Activated CD4-positive, alpha-beta memory T cell treated with anti-CD3 and anti-CD28 coated beads for 36 hours (primary cell): Measurements from ENCODE around the gene CD4. TPM values are rescaled to one million over a fixed set of nuclear protein-coding genes. Genes with fewer than 3 reads are reported as not detected.
A peak's percentile ranks its signal among the peaks of the same experiment; 100 is the strongest.

ENCODE experiments used
- CTCF ChIA-PET: fragments of 350-600 bp; sonication (Branson Sonifier 250); formaldehyde crosslinking; loops from one replicate; lab custom pipeline; 2021; ENCODE audit warnings: antibody characterized with exemption, inconsistent platforms; lab: Charles Lee
- POLR2A ChIA-PET: fragments of 350-600 bp; sonication (Branson Sonifier 250); formaldehyde crosslinking; loops from one replicate; lab custom pipeline; 2021; ENCODE audit warnings: antibody characterized with exemption; lab: Charles Lee
- DNase-seq: peaks from one replicate; pipeline ENCODE4 v3.0.0-alpha.2; 2020
- H3K27ac Mint-ChIP-seq: one replicate; pipeline ENCODE4 v1.8.0; 2021; ENCODE audit warnings: mixed read lengths
- H3K27me3 Mint-ChIP-seq: one replicate; pipeline ENCODE4 v1.8.0; 2021; ENCODE audit warnings: mixed read lengths
- H3K36me3 Mint-ChIP-seq: one replicate; pipeline ENCODE4 v1.8.0; 2021; ENCODE audit warnings: mixed read lengths
- H3K4me1 Mint-ChIP-seq: one replicate; pipeline ENCODE4 v1.8.0; 2021; ENCODE audit warnings: low read depth, mixed read lengths
- H3K4me3 Mint-ChIP-seq: one replicate; pipeline ENCODE4 v1.8.0; 2021; ENCODE audit warnings: mild to moderate bottlenecking, mixed read lengths
- H3K9me3 Mint-ChIP-seq: one replicate; pipeline ENCODE4 v1.8.0; 2021; ENCODE audit warnings: mixed read lengths
- intact Hi-C: fragments of 100-400 bp; cut with micrococcal nuclease; formaldehyde crosslinking; loops from one replicate; pipeline ENCODE4 v1.15.1; 2023
- total RNA-seq, 2 experiments: library from RNA; stranded (reverse); gene quantifications; one replicate each; pipeline ENCODE4 v1.2.3, GENCODE V29; 2021

The CD4 gene
- total RNA-seq, 2 experiments from 2014 or later = 290 to 300 TPM

DNA sequence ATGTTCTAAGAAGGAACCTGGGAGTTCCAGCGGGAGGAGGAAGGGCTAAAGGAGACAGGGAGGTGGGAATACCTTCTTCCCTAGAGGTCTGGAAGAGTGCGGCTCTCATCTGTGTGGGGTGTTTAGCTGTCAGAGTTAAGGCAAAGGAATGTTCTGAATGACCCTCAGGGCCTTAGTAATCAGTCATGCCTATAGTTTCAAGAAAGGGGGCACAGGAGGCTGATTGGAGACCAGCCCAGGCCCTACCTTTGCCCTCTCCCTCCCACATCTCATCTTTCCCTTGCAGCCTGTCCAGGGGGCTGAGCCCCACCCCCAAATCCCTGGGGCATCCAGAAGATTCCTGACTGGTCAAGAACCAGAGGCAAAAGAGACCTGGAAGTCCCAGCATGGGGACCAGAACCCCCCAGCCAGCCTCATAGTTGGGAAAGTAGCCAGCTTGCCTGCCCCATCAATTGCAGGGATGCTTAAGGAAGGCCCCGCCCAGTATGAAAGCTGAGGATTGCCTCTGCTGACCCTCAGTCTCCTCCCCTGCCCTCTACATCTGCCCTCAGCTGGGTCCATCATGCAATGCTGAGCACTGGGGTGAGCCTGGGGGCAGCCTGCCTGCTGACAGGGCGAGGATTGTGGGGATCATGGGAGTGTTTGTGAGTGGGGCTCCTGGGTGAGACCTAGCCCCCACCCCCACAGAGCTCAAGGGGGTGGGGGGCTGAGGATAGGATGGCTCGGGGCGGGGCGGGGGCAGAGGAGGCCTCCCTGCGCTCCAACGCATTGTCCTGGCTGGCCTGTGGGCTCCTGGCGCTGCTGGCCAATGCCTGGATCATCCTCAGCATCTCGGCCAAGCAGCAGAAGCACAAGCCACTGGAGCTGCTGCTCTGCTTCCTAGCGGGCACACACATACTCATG is 34.1 kb downstream of the CD4 start:
- Mint-ChIP-seq H3K27ac (no peak overlapping the region), H3K36me3 (peaks cover 7% of the 10 kb centered on the region), H3K27me3 (peaks cover 22% of the 10 kb centered on the region), H3K4me3 (no peak overlapping the region), H3K4me1 (peaks cover 21% of the 10 kb centered on the region), H3K9me3 (no peaks in the 10 kb centered on the region)
- POLR2A ChIA-PET = no interaction called here
- no peak for DNase-seq
- intact Hi-C loops = no loop called here
- CTCF ChIA-PET = interaction anchor here (1.3 to 7.0 kb wide), 6 partner anchors 12 to 202 kb away, joined by 4 to 91 read pairs (median 8); partner anchors contain the start of gene MLF2

DNA sequence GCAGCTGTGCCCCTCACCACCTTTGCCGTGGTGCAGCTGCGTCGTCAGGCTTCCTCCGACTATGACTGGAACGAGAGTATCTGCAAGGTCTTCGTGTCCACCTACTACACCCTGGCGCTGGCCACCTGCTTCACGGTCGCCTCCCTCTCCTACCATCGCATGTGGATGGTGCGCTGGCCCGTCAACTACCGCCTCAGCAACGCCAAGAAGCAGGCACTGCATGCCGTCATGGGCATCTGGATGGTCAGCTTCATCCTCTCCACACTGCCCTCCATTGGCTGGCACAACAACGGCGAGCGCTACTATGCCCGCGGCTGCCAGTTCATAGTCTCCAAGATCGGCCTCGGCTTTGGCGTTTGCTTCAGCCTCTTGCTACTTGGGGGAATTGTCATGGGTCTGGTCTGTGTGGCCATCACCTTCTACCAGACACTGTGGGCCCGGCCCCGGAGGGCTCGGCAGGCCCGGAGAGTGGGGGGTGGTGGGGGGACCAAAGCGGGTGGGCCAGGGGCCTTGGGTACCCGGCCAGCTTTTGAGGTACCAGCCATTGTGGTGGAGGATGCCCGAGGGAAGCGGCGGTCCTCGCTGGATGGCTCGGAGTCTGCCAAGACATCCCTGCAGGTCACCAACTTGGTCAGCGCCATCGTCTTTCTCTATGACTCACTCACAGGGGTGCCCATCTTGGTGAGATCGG is 34.9 kb downstream of the CD4 start:
- POLR2A ChIA-PET = no interaction called here
- H3K27me3 Mint-ChIP-seq = peaks cover 26% of the 10 kb centered on the region

DNA sequence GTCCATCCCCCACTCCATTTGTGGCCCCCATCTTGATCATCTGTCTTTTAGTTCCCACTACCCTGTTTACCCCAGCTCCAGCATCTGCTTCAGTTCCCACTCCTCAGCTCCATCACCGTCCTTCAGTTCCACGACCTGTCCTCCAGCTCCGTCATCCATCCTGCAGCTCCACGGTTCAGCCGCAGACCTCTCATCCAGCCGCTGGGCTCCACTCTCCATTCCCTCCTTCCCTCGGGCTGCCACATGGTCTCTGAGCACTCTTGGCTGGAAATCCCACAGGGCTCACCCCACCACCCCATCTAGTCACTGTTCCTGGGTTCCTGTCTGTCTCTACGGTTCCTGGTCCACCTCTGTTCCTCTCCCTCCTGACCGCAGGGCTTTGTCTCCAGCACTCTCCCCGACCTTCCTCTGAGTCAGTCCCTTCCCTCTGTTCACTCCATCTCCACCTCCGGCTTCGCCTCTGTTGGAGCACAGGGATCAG is 35.6 kb downstream of the CD4 start:
- intact Hi-C loops = loop anchor here (1.0 to 5.0 kb wide), 4 partner anchors 72 to 208 kb away; partner anchors contain the start of genes MLF2 and ZNF384
- Mint-ChIP-seq H3K27ac (no peak overlapping the region), H3K9me3 (no peaks in the 10 kb centered on the region), H3K4me1 (peaks cover 30% of the 10 kb centered on the region), H3K27me3 (peaks cover 29% of the 10 kb centered on the region), H3K4me3 (no peak overlapping the region), H3K36me3 (no peaks in the 10 kb centered on the region)
- DNase-seq = no peak
- ChIA-PET CTCF (interaction anchor here (0.7 to 7.0 kb wide), 24 partner anchors 8 to 204 kb away, joined by 3 to 91 read pairs (median 6); partner anchors contain the start of genes CD4, CDCA3, COPS7A and MLF2), POLR2A (interaction anchor here (1.1 kb wide), 1 partner anchor 71 kb away, joined by 3 read pairs; no protein-coding TSS in a partner anchor)

More for the DNA sequence above, 34.9 kb downstream of the CD4 start:
- no peak overlapping the region for H3K27ac Mint-ChIP-seq
- intact Hi-C loops = no loop called here
- no peaks in the 10 kb centered on the region for H3K9me3 Mint-ChIP-seq
- no peak for DNase-seq
- peaks cover 27% of the 10 kb centered on the region for H3K4me1 Mint-ChIP-seq
- no peak overlapping the region for H3K4me3 Mint-ChIP-seq
- peaks cover 3% of the 10 kb centered on the region for H3K36me3 Mint-ChIP-seq
- CTCF ChIA-PET = interaction anchor here (0.7 to 7.0 kb wide), 22 partner anchors 7 to 203 kb away, joined by 3 to 91 read pairs (median 6); partner anchors contain the start of genes CD4, MLF2, PTMS and SPSB2

DNA sequence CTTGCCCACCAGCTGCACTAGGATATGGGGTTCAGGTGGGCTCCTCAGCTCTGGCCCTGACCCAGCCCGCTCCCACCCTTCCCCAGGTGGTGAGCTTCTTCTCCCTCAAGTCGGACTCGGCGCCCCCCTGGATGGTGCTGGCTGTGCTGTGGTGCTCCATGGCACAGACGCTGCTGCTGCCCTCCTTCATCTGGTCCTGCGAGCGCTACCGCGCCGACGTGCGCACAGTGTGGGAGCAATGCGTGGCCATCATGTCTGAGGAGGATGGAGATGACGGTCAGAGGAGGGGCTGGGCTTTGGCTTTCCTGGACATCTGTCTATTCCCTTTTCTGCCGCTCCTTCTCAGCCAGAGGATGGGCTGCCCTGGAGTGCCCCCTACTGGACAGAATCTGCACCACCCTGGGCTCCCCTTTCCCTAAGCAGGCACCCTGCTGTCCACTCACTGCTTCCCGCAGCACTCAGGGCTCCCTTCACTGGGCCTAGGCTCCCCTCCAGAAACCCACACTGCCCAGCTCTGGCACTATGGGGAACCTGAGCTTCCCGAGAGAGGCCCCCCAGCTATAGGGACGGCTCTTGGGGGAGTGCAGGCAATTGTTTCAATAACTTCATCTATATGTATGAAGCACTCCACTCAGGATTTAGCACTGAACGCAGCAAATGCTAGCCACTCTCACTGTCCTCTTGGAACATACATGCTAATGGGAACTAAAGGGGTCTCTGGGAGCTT is 36.2 kb downstream of the CD4 start:
- no peaks in the 10 kb centered on the region for H3K9me3 Mint-ChIP-seq
- H3K27ac Mint-ChIP-seq = peak overlapping the region; percentile 16
- H3K4me1 Mint-ChIP-seq = peaks cover 30% of the 10 kb centered on the region
- no peaks in the 10 kb centered on the region for H3K36me3 Mint-ChIP-seq
- H3K4me3 Mint-ChIP-seq = no peak overlapping the region
- POLR2A ChIA-PET = interaction anchor here (1.1 kb wide), 1 partner anchor 72 kb away, joined by 3 read pairs; no protein-coding TSS in a partner anchor
- CTCF ChIA-PET = interaction anchor here (0.6 to 7.0 kb wide), 28 partner anchors 9 to 141 kb away, joined by 3 to 91 read pairs (median 5); partner anchors contain the start of genes CD4, CDCA3, COPS7A and MLF2
- peaks cover 29% of the 10 kb centered on the region for H3K27me3 Mint-ChIP-seq
- peak; percentile 90 for DNase-seq
- intact Hi-C loops = loop anchor here (1.0 to 5.0 kb wide), 5 partner anchors 33 to 208 kb away; partner anchors contain the start of genes MLF2 and ZNF384

DNA sequence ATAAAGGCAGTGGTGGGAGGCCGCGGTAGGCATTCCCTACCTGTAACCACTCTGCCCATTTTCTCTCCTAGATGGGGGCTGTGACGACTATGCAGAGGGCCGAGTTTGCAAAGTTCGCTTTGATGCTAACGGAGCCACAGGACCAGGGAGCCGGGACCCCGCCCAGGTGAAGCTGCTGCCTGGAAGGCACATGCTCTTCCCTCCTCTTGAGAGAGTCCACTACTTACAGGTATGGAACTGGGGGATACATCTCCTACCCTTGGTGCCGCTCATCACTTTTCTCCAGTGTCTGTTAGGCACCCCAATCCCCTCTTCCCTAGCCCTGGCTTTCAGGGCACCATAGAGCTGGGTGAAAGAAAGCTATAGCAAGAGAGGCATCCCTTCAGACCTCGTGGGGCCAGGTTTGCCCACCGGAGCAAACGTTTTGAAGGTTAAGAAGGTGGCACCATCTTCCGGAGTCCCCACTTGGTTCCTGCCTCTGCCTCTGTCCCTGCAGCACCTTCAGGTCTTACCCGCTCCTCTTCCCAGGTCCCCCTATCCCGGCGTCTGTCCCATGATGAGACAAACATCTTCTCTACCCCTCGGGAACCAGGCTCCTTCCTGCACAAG is 36.9 kb downstream of the CD4 start:
- CTCF ChIA-PET = interaction anchor here (0.5 to 7.0 kb wide), 19 partner anchors 9 to 142 kb away, joined by 3 to 91 read pairs (median 5); partner anchors contain the start of genes CD4, CDCA3, COPS7A and MLF2
- intact Hi-C loops = loop anchor here (2.0 to 5.0 kb wide), 3 partner anchors 33 to 209 kb away; partner anchors contain the start of gene ZNF384
- H3K4me3 Mint-ChIP-seq = no peak overlapping the region

DNA sequence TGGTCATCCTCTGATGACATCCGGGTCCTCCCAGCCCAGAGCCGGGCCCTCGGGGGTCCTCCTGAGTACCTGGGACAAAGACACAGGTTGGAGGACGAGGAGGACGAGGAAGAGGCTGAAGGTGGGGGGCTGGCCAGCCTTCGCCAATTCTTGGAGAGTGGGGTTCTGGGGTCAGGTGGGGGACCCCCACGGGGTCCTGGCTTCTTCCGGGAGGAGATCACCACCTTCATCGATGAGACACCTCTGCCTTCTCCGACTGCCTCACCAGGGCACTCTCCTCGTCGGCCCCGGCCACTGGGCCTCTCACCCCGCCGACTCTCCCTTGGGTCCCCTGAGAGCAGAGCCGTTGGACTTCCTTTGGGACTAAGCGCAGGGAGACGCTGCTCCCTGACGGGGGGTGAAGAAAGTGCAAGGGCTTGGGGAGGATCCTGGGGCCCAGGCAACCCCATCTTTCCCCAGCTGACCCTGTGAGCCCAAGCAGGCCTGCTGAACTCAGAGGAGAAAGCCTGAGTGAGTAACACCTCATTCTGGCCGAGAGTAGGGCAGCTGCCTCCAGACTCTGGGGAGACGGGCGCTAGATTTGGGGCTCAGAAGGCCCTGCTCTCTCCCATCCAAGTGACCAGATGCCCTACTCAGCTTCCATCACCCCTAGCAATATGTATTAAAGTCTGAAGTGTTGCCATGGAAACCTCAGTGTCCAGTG is 37.6 kb downstream of the CD4 start:
- Mint-ChIP-seq H3K36me3 (no peaks in the 10 kb centered on the region), H3K27ac (no peak overlapping the region), H3K4me1 (peaks cover 21% of the 10 kb centered on the region), H3K27me3 (peaks cover 29% of the 10 kb centered on the region), H3K4me3 (peak overlapping the region; percentile 9), H3K9me3 (no peaks in the 10 kb centered on the region)
- intact Hi-C loops = loop anchor here (2.0 to 5.0 kb wide), 3 partner anchors 34 to 210 kb away; partner anchors contain the start of gene ZNF384
- no peak for DNase-seq
- CTCF ChIA-PET = interaction anchor here (0.5 to 7.0 kb wide), 13 partner anchors 8 to 143 kb away, joined by 3 to 91 read pairs (median 6); partner anchors contain the start of genes CD4, CDCA3, MLF2 and SPSB2
- POLR2A ChIA-PET = no interaction called here

More for the DNA sequence above, 36.9 kb downstream of the CD4 start:
- peaks cover 24% of the 10 kb centered on the region for H3K4me1 Mint-ChIP-seq
- H3K27ac Mint-ChIP-seq = no peak overlapping the region
- DNase-seq = no peak
- POLR2A ChIA-PET = no interaction called here
- no peaks in the 10 kb centered on the region for H3K9me3 Mint-ChIP-seq
- no peaks in the 10 kb centered on the region for H3K36me3 Mint-ChIP-seq
- H3K27me3 Mint-ChIP-seq = peaks cover 29% of the 10 kb centered on the region

DNA sequence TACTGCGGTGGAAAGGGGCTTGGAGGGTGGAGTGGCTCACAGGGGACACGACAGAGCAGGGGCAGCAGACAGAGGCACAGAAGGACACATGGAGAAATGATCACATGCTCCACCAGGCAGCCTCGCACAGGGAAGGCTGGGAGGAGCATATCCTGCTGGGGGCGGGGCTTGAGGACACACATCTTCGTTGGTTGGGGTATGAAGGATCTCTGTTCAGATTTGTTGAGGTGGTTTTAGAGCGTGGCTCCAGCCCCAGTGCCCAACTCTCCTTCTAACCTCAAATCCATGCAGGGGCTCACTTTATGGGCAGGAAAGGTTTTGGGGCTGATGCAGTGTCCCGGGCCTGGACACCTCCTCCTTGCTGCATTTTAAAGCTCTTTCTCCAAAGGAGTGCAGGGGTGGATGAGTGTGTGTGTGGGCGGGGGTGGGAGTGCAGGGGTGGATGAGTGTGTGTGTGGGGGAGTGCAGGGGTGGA is 38.1 kb downstream of the CD4 start:
- POLR2A ChIA-PET = no interaction called here
- Mint-ChIP-seq H3K27me3 (peaks cover 29% of the 10 kb centered on the region), H3K9me3 (no peaks in the 10 kb centered on the region), H3K4me3 (peak overlapping the region; percentile 9), H3K27ac (no peak overlapping the region), H3K36me3 (no peaks in the 10 kb centered on the region), H3K4me1 (peaks cover 19% of the 10 kb centered on the region)
- peak; percentile 73 for DNase-seq
- CTCF ChIA-PET = interaction anchor here (1.1 to 2.8 kb wide), 6 partner anchors 15 to 74 kb away, joined by 3 to 16 read pairs (median 3); partner anchors contain the start of gene MLF2
- intact Hi-C loops = loop anchor here (2.0 to 5.0 kb wide), 3 partner anchors 35 to 210 kb away; partner anchors contain the start of gene ZNF384

DNA sequence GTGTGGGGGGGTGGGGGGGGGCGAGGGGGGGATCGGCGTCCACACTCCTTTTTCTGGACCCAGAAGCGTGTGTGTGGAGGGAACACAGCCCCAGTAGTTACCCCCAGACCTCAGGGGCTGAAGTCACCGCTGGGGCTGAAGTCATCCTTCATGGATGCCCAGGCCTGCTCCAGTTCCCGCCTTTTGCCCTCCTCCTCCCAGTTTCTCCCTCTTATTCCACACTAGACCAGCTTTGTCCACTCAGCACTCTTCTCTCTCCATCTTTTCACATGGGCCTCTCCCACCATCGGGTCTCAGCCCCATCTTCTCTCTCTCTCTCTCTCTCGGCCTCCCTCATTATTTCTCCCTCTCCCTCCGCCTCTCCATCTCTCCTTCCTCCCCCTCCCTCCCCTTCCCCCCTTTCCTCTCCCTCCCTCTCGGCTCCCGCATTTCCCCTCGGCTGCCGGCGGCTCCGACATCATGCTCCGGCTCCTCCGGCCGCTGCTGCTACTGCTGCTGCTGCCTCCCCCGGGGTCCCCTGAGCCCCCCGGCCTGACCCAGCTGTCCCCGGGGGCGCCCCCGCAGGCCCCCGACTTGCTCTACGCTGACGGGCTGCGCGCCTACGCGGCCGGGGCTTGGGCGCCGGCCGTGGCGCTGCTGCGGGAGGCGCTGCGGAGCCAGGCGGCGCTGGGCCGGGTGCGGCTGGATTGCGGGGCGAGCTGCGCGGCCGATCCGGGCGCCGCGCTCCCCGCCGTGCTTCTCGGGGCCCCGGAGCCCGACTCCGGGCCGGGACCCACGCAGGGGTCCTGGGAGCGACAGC is 38.9 kb downstream of the CD4 start, which contains the start of gene P3H3:
TSS of gene P3H3 (plus strand) at position 426 of the 799 bp plus-strand sequence. CDS start at position 460, 34 bp downstream.
- peaks cover 29% of the 10 kb centered on the region for H3K27me3 Mint-ChIP-seq
- ChIA-PET POLR2A (interaction anchor here (0.8 to 2.2 kb wide), 7 partner anchors 12 to 104 kb away, joined by 3 to 7 read pairs (median 5); partner anchors contain the start of genes CD4, CDCA3, COPS7A and GNB3), CTCF (interaction anchor here (0.6 to 2.8 kb wide), 14 partner anchors 14 to 154 kb away, joined by 3 to 16 read pairs (median 3); partner anchors contain the start of gene MLF2)
- H3K9me3 Mint-ChIP-seq = no peaks in the 10 kb centered on the region
- intact Hi-C loops = loop anchor here (2.0 to 5.0 kb wide), 3 partner anchors 35 to 211 kb away; partner anchors contain the start of gene ZNF384
- no peak for DNase-seq
- no peak within 1 kb of the TSS for H3K27ac Mint-ChIP-seq
- no peaks in the 10 kb centered on the region for H3K36me3 Mint-ChIP-seq
- peaks cover 19% of the 10 kb centered on the region for H3K4me1 Mint-ChIP-seq
- H3K4me3 Mint-ChIP-seq = peak within 1 kb of the TSS; percentile 77
